ENCODE results near the gene LPP.

GRCh38 chr3:188554404-188554803, 400.4 kb downstream of the LPP start:
- no peak for TF ChIP-seq TAF1 (IDR thresholded peaks at IDR 0.05; ENCODE audit: borderline replicate concordance, low read depth, low read length)
- TF ChIP-seq SIN3A (IDR thresholded peaks at IDR 0.05; ENCODE audit: low read depth, low read length) = no peak
- no peak for TF ChIP-seq HCFC1 (IDR thresholded peaks at IDR 0.05; ENCODE audit: low read length)
- TF ChIP-seq YBX1 (IDR thresholded peaks at IDR 0.05) = no peak
- no peak for TF ChIP-seq BHLHE40 (IDR thresholded peaks at IDR 0.05; ENCODE audit: borderline replicate concordance in 1 of 2, low read depth in 2 of 2, low read length in 1 of 2)
- no peak for TF ChIP-seq SREBF2 (IDR thresholded peaks at IDR 0.05; ENCODE audit: low read length)

Data from GM12878 (cell line).